Common myeloid progenitor, CD34-positive (primary cell): ENCODE results near the gene RIBC1.

Source experiments
- CTCF ChIA-PET: fragments of 350-600 bp; sonication (Branson Sonifier 250); formaldehyde crosslinking; loops from one replicate; lab custom pipeline; 2021; ENCODE audit warnings: antibody characterized with exemption; lab: Charles Lee
- POLR2A ChIA-PET: fragments of 350-600 bp; sonication (Branson Sonifier 250); formaldehyde crosslinking; loops from one replicate; lab custom pipeline; 2021; ENCODE audit warnings: antibody characterized with exemption; lab: Charles Lee
- DNase-seq, 3 donors: peaks; one replicate each; pipeline versions ENCODE4 v3.0.0 to v3.0.0-alpha.2; 2013
- H3K27ac ChIP-seq, 2 experiments: 1 replicate in 1 of 2; 2 replicates in 1 of 2; pipeline ENCODE4 v1.7.0; 2013; ENCODE audit warnings: inconsistent platforms in 2 of 2, low read length in 2 of 2, mild to moderate bottlenecking in 2 of 2, low read depth in 1 of 2, moderate library complexity in 1 of 2; ENCODE audit not compliant: severe bottlenecking in 2 of 2, insufficient read depth in 1 of 2, poor library complexity in 1 of 2
- H3K27me3 ChIP-seq, 5 experiments: replicated peaks in 2 of 5; 1 replicate in 3 of 5; 2 replicates in 2 of 5; pipeline versions ENCODE4 v1.6.1 to v1.7.0; 2013; ENCODE audit warnings: low read length in 4 of 5, mild to moderate bottlenecking in 2 of 5, moderate library complexity in 2 of 5, inconsistent platforms in 1 of 5; ENCODE audit not compliant: insufficient read depth in 5 of 5, control insufficient read depth in 4 of 5
- H3K36me3 ChIP-seq, 4 experiments: 1 replicate in 2 of 4; 2 replicates in 2 of 4; pipeline versions ENCODE4 v1.6.1 to v1.7.0; 2013; ENCODE audit warnings: low read length in 3 of 4, control low read depth in 1 of 4, mild to moderate bottlenecking in 1 of 4; ENCODE audit not compliant: control insufficient read depth in 4 of 4, insufficient read depth in 4 of 4
- H3K4me1 ChIP-seq, 4 experiments: 1 replicate in 3 of 4; 2 replicates in 1 of 4; pipeline versions ENCODE4 v1.6.1 to v1.7.1; 2013; ENCODE audit warnings: low read length in 3 of 4, mild to moderate bottlenecking in 3 of 4, control low read depth in 1 of 4, inconsistent platforms in 1 of 4, moderate library complexity in 1 of 4; ENCODE audit not compliant: control insufficient read depth in 4 of 4, insufficient read depth in 4 of 4; ENCODE audit errors: control extremely low read depth in 1 of 4
- H3K4me3 ChIP-seq, 7 experiments: 1 replicate in 4 of 7; 2 replicates in 3 of 7; pipeline versions ENCODE4 v1.5.1 to v1.7.0; 2013; ENCODE audit warnings: mild to moderate bottlenecking in 7 of 7, low read length in 6 of 7, moderate library complexity in 6 of 7, inconsistent platforms in 2 of 7, low read depth in 2 of 7, control low read depth in 1 of 7; ENCODE audit not compliant: insufficient read depth in 4 of 7, control insufficient read depth in 1 of 7; ENCODE audit errors: extremely low read depth in 1 of 7
- H3K9me3 ChIP-seq, 5 experiments: 1 replicate in 4 of 5; 2 replicates in 1 of 5; pipeline versions ENCODE4 v1.6.1 to v1.7.1; 2013; ENCODE audit warnings: low read length in 4 of 5, mild to moderate bottlenecking in 2 of 5, inconsistent platforms in 1 of 5, low read depth in 1 of 5, moderate library complexity in 1 of 5; ENCODE audit not compliant: control insufficient read depth in 4 of 5, insufficient read depth in 2 of 5; ENCODE audit errors: control extremely low read depth in 1 of 5
- WGBS: methylation state at CpG from one replicate; pipeline ENCODE4 v1.1.5; 2013; ENCODE audit not compliant: insufficient coverage; 5-methylcytosine and 5-hydroxymethylcytosine counted together

RIBC1 gene

DNA sequence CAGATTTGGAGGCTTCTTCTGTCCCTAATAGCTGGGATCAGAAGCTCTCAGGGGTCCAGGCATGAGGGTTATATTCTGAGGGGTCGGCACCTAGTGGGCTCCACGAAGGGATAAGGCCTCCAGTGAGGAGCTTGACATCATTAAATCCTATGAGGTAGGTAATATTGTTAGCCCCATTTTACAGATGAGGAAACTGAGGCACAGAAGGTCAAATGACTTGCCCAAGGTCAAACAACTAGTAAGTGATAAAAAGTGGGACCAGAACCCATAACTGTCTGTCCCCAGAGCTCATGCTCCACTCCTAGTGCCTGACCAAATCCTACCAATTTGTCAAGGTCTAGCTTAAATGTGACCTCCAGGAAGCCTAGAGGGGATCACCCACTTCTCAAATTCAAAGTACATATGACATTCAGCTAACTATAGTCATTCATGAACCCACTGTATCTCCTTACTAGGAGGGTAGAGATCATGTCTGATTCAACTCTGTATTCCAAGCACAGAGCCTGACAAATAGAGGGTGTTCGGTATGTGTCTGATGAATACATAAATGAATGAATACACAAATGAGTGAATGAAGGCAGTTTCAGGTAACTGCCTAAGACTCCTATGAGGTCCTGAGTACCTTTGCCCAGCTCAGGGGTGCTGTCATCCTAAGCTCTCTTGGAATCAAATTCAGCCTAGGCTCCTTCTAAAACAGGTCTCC, 43.5 kb upstream of the RIBC1 start:
- Histone ChIP-seq H3K36me3 (peaks cover 13 to 73% (median 48%) of the 10 kb centered on the region in 4 experiments), H3K9me3 (no peaks in the 10 kb centered on the region), H3K4me1 (no peaks in the 10 kb centered on the region), H3K27me3 (no peaks in the 10 kb centered on the region), H3K4me3 (no peak overlapping the region), H3K27ac (no peak overlapping the region)
- CTCF ChIA-PET, result interaction anchor here (1.1 to 2.0 kb wide), 2 partner anchors 10 to 62 kb away, joined by 4 to 7 read pairs; no protein-coding TSS in a partner anchor
- WGBS, result no CpG with 5 or more reads among the region's 3 CpGs
- no peak for DNase-seq
- POLR2A ChIA-PET, result no interaction called here

DNA sequence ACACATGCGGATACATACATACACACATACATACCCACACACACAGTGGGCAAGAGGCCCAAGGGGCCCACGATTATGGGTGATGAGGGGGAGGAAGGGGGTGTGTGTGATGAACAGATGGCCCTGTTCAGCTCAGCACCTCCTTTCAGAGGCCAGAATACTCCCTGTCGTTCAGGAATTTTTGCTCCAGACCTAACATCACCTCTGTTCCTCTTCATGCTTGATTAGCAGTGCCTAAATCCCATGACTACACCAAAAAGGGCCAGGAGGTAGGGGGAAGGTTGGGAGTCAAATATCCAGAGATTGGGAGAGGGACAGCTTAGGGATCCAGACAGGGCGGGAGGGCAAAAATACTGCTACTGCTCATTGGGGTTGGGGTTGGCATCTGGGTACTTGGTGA, 42.9 kb upstream of the RIBC1 start:
- WGBS, result 91% methylated on average over 1 of the region's 4 CpGs
- DNase-seq, result no peak
- no peaks in the 10 kb centered on the region for H3K9me3 ChIP-seq
- H3K4me1 ChIP-seq, result no peaks in the 10 kb centered on the region
- H3K27ac ChIP-seq, result no peak overlapping the region
- peaks cover 13 to 79% (median 51%) of the 10 kb centered on the region in 4 experiments for H3K36me3 ChIP-seq
- ChIA-PET CTCF (interaction anchor here (1.1 to 2.0 kb wide), 2 partner anchors 10 to 62 kb away, joined by 4 to 7 read pairs; no protein-coding TSS in a partner anchor), POLR2A (no interaction called here)
- H3K27me3 ChIP-seq, result no peaks in the 10 kb centered on the region
- no peak overlapping the region for H3K4me3 ChIP-seq

DNA sequence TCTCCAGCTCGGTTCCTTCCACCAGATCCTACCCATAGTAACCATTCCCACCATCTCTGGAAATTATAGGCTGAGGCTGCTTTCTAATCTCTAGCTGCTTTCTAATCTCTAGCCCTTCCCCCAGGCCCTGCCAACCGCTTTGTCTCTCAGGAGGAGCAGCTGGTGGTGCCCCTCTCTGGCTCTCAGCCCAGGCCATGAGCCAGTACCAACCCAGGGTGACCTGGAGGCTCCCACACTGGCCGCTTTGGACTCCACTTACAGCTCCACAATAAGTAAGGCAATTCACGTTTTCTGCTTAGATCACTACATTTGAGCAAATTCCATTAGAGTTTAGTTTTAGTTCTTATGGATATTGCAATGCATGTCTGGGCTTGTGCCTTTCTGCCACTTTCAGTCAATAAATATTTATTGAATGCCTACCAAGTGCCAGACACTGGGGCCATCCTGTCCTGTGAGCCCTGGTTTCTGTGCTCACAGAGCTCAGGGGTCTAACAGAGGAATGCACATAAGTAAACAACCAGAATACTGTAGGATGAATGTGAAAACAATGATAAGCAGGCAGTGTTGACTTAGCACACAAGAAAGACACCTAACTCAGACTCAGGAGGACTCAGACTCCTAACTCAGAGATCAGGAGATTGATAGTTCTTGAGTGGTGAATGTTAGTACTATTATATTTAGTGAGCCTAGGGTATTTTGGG, 39.1 kb upstream of the RIBC1 start:
- no peaks in the 10 kb centered on the region for H3K4me1 ChIP-seq
- H3K36me3 ChIP-seq, result peaks cover 16 to 75% (median 53%) of the 10 kb centered on the region in 4 experiments
- no peak overlapping the region for H3K27ac ChIP-seq
- H3K9me3 ChIP-seq, result no peaks in the 10 kb centered on the region
- POLR2A ChIA-PET, result no interaction called here
- CTCF ChIA-PET, result no interaction called here
- no peak overlapping the region for H3K4me3 ChIP-seq
- WGBS, result 94% methylated on average over 3 of the region's 4 CpGs
- no peak for DNase-seq
- H3K27me3 ChIP-seq, result no peaks in the 10 kb centered on the region

DNA sequence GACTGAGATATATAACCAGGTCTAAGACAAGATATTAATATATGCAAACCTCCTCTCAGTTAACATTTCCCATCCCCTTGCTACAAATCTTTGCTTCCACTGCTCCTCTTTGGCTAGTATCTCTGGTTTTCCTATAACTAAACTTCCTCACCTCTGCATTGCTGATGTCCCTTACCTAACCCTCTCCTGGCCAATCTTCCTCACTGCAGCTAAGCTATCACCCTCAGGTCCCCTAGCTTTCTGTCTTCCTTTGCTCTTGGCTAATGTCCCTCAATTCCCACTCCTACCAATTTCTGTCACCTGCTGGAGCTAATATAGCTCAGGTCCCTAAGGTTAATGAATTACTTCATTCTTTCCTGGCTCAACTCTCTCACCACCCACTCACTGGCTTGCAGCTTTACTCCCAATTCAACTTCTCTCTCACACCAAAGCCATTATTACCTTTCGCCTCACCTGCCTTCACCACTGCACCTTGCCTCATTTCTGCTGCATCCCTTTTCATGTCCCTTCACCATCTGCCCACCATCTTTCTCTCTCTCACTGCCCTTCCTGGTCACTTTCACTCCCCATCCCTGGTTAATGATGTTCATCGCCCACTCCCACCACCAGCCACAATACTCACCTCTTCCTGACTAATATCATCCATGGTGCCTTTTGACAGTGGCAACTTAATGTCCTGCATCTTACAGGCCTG, 26.9 kb upstream of the RIBC1 start:
- ChIA-PET CTCF (interaction anchor here (1.2 to 1.4 kb wide), 3 partner anchors 16 to 83 kb away, joined by 3 to 5 read pairs (median 3); no protein-coding TSS in a partner anchor), POLR2A (no interaction called here)
- Histone ChIP-seq H3K27ac (no peak overlapping the region), H3K4me1 (no peaks in the 10 kb centered on the region), H3K27me3 (no peaks in the 10 kb centered on the region), H3K9me3 (no peaks in the 10 kb centered on the region), H3K36me3 (peaks cover 15 to 73% (median 30%) of the 10 kb centered on the region in 4 experiments), H3K4me3 (no peak overlapping the region)
- 93% methylated on average over 2 of the region's 2 CpGs for WGBS
- peak in 1 of 3 donors; percentile 14 for DNase-seq

DNA sequence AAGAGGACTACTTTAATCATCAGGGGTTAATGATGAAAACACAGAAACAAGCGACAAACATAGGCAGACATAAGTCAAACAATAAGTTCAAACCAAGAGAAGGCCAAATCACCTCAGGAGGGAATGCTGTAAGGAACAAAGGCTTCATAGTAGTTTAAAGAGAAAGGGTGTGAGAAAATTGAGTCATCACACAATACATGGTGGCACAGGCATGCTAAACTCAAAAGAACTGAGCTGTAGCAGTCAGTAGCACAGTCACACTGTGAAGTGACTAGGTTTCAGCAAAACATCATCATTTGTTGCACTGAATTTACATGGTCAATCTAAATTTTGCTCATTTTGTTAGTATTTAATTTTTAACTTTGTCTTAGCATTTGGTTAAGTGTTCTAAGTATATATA, 24.5 kb upstream of the RIBC1 start:
- Histone ChIP-seq H3K27me3 (no peaks in the 10 kb centered on the region), H3K4me3 (no peak overlapping the region), H3K27ac (no peak overlapping the region), H3K36me3 (peaks cover 23 to 79% (median 40%) of the 10 kb centered on the region in 4 experiments), H3K4me1 (no peaks in the 10 kb centered on the region), H3K9me3 (no peaks in the 10 kb centered on the region)
- POLR2A ChIA-PET, result no interaction called here
- no peak for DNase-seq
- WGBS, result no CpG with 5 or more reads among the region's 1 CpG
- CTCF ChIA-PET, result interaction anchor here (2.3 kb wide), 1 partner anchor 14 kb away, joined by 6 read pairs; no protein-coding TSS in a partner anchor

DNA sequence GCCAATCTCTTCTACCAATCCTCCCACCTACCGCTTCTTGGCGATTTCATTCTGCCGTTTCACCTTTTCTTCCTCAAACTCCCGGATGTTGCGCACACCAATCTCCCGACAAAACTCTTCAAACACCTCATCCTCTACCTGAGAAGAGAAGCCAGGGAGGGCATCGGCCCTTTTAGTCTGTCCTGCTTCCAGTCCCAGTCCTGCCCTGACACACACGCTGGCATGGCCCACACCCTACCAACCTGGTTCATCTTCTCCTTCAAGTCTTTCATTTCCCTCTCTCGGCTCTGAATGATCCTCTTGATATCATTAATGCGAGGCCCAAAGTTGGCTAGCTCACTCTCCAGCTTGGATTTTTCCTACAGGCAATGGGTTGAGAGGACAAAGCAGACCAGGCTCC, 19.1 kb upstream of the RIBC1 start:
- ChIA-PET POLR2A (no interaction called here), CTCF (interaction anchor here (1.0 to 1.3 kb wide), 3 partner anchors 8 to 32 kb away, joined by 3 to 4 read pairs (median 3); no protein-coding TSS in a partner anchor)
- DNase-seq, result no peak
- Histone ChIP-seq H3K27me3 (no peaks in the 10 kb centered on the region), H3K4me3 (no peak overlapping the region), H3K4me1 (no peaks in the 10 kb centered on the region), H3K9me3 (no peaks in the 10 kb centered on the region), H3K27ac (no peak overlapping the region), H3K36me3 (peaks cover 25 to 88% (median 59%) of the 10 kb centered on the region in 4 experiments)
- WGBS, result 98% methylated on average over 9 of the region's 10 CpGs
